ENCODE results near the gene SHH. TPM values are rescaled to one million over a fixed set of nuclear protein-coding genes. Genes with fewer than 3 reads are reported as not detected.

SHH gene
- 1 to 10 TPM in 1 of 2 donors, under 1 TPM in 1; 0.32 to 1.2 TPM for total RNA-seq

- Histone ChIP-seq H3K4me3 (peak within 1 kb of the TSS; percentile 8 to 11), H3K27me3 (replicated peaks; ENCODE audit: insufficient read depth) (peaks cover 12% of the 10 kb centered on the region), H3K9me3 (no peaks in the 10 kb centered on the region), H3K36me3 (no peaks in the 10 kb centered on the region), H3K4me1 (replicated peaks) (peaks cover 9% of the 10 kb centered on the region), H3K27ac (no peak within 1 kb of the TSS)
- intact Hi-C loops (cut with DNase I) = loop anchor here (10.0 kb wide), 1 partner anchor 653 kb away; no protein-coding TSS in a partner anchor
- TF ChIP-seq POLR2AphosphoS5 (IDR thresholded peaks at IDR 0.05) (no peak), CTCF (IDR thresholded peaks at IDR 0.05) (no peak), POLR2A (IDR thresholded peaks at IDR 0.05) (no peak)
- DNase-seq (ENCODE audit: low spot score) = no peak
- WGBS = under 1% methylated on average over 45 of the region's 53 CpGs
Measured at GRCh38 chr7:155811895-155812761, at the start of gene SHH. TSS of gene SHH (minus strand) at chr7:155812463. CDS start at chr7:155812122, 341 bp downstream.

GRCh38 chr7:155861480-155861868 lies 49.2 kb upstream of the SHH start:
- Histone ChIP-seq H3K4me1 (replicated peaks) (no peaks in the 10 kb centered on the region), H3K9me3 (no peaks in the 10 kb centered on the region), H3K36me3 (no peaks in the 10 kb centered on the region), H3K27ac (no peak overlapping the region), H3K4me3 (no peak overlapping the region), H3K27me3 (replicated peaks; ENCODE audit: insufficient read depth) (peaks cover 3% of the 10 kb centered on the region)
- no peak for TF ChIP-seq POLR2AphosphoS5 (IDR thresholded peaks at IDR 0.05)
- TF ChIP-seq POLR2A (IDR thresholded peaks at IDR 0.05) = no peak
- TF ChIP-seq CTCF (IDR thresholded peaks at IDR 0.05) = no peak
- intact Hi-C loops (cut with DNase I) = no loop called here
- no peak for DNase-seq (ENCODE audit: low spot score)
- WGBS = 35% methylated on average over 11 of the region's 11 CpGs

- intact Hi-C loops (cut with DNase I) = no loop called here
- no peak overlapping the region for H3K27ac ChIP-seq
- H3K4me3 ChIP-seq = no peak overlapping the region
- no peaks in the 10 kb centered on the region for H3K36me3 ChIP-seq
- peak; percentile 20 for DNase-seq (ENCODE audit: low spot score)
- peaks cover 3% of the 10 kb centered on the region for H3K27me3 ChIP-seq (replicated peaks; ENCODE audit: insufficient read depth)
- WGBS = 11% methylated on average over 11 of the region's 11 CpGs
- no peak for TF ChIP-seq CTCF (IDR thresholded peaks at IDR 0.05)
- TF ChIP-seq POLR2A (IDR thresholded peaks at IDR 0.05) = no peak
- no peaks in the 10 kb centered on the region for H3K9me3 ChIP-seq
- no peaks in the 10 kb centered on the region for H3K4me1 ChIP-seq (replicated peaks)
Measured at GRCh38 chr7:155860840-155861479, 48.7 kb upstream of the SHH start.

- DNase-seq (ENCODE audit: low spot score) = no peak
- H3K27me3 ChIP-seq (replicated peaks; ENCODE audit: insufficient read depth) = peaks cover 3% of the 10 kb centered on the region
- H3K4me1 ChIP-seq (replicated peaks) = no peaks in the 10 kb centered on the region
- TF ChIP-seq POLR2A (IDR thresholded peaks at IDR 0.05) (no peak), POLR2AphosphoS5 (IDR thresholded peaks at IDR 0.05) (no peak), CTCF (IDR thresholded peaks at IDR 0.05) (no peak)
- H3K36me3 ChIP-seq = no peaks in the 10 kb centered on the region
- WGBS = 65% methylated on average over 4 of the region's 4 CpGs
- no peak overlapping the region for H3K4me3 ChIP-seq
- no peaks in the 10 kb centered on the region for H3K9me3 ChIP-seq
- intact Hi-C loops (cut with DNase I) = no loop called here
- no peak overlapping the region for H3K27ac ChIP-seq
Measured at GRCh38 chr7:155860461-155860839, 48.2 kb upstream of the SHH start.

All from prostate gland (tissue), 2 donors.